GM15510 (cell line): ENCODE measurements around the gene NPAS4.

Experiments used
- POLR2A ChIP-seq: IDR thresholded peaks from 3 replicates; pipeline ENCODE4 v1.6.1; 2011; ENCODE audit warnings: borderline replicate concordance; ENCODE audit not compliant: insufficient read length; ENCODE audit errors: extremely low read depth

The NPAS4 gene

DNA sequence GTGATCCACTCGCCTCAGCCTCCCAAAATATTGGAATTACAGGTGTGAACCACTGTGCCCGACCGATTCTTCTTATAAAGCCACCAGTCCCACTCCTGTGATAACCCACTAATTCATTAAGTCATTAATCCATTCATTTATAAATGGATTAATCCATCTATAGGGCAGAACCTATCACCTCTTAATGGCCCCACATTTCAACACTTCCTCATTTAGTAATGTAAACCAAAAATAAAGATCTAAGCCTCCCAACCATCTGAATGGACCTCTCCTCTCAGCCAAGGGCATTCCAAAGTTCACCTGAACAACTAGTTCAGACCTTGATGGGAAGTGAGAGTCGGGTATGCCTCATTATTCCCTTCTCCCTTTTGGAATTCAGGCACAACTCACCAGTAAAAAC lies 27.7 kb downstream of the NPAS4 start:
- TF ChIP-seq POLR2A = no peak

DNA sequence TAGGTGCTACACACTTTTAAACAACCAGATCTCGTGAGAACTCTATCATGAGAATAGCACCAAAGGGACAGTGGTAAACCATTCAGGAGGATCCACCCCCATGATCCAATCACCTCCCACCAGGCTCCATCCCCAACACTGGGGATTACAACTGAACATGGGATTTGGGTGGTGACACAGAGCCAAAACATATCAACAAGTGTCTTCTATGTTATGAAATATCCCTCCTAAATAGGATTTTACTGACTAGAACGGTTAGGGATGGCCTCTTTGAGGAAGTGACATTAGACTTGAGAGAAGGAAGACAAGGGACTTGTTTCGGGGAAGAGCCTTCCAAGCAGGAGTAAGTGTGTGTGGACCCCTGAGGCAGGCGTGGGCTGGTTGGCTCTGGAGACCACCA lies 29.7 kb downstream of the NPAS4 start:
- no peak for TF ChIP-seq POLR2A

DNA sequence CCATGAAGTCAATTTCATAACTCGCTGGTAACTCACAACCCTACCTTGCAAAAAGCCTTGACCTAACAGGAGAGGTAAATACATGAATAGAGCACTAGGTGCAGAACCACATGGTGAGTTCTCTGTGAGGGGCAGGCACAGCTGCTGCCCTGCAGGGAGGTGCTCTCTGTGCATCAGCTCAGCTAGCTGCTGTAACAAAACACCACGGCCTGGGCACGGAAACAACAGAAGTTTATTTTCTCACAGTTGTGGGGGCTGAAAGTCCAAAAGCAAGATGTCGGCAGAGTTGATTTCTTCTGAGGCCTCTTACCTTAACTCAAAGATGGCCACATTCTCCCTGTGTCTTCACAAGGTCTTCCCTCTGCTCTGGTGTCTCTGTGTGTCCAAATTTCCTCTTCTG lies 30.8 kb downstream of the NPAS4 start:
- no peak for TF ChIP-seq POLR2A

DNA sequence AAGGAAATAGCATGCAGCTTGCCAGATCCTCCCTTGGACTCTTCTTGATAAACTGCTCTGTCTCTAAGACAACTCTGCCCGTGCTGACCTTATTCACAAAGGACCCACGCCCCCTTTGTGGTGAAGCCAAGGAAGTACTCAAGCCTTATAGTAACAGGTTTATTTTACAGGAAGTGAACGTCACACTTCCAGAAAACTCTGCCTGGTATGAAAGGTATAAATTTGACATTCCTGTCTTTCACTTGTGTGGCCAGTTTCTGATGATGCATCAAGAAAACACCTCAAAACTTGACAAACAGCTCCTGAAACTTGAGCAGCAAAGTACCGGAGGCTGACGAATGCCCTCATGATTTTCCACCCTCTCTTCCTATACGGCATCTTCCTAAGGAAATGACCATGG lies 33.4 kb downstream of the NPAS4 start:
- no peak for TF ChIP-seq POLR2A

DNA sequence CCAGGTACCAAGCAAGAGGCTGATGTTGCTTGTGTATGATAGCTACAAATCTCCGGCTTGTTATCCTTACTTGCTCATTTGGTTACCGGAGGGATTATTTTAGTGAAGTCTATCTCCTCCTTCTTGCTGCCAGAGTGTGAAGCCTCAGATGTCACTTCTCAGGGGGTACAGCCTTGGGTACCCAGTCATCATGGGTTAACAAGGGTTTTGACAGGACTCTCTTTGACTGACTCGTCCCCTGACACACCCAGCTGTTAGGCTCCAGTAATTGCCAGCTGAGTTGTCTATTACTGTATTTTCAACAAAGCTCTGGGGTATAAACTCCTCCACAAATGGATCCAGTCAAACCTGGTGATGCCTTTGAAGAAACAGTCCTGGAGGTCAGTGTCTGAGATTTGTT lies 34.0 kb downstream of the NPAS4 start:
- no peak for TF ChIP-seq POLR2A

DNA sequence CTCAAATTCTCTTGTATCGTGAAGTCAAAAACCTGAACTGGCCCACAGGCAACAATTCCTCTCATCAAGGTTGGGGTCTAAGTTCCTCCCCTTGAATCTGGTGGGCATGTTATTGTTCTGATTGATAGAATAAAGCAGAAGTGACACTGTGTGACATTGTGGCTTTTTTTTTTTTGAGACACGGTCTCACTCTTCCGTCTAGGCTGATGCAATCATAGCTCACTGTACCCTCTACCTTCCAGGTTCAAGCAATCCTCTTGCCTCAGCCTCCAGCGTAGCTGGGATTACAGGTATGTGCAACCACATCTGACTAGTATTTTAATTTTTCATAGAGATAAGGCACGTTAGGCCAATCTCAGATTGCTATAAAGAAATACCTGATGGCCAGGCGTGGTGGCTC lies 37.0 kb downstream of the NPAS4 start:
- no peak for TF ChIP-seq POLR2A

DNA sequence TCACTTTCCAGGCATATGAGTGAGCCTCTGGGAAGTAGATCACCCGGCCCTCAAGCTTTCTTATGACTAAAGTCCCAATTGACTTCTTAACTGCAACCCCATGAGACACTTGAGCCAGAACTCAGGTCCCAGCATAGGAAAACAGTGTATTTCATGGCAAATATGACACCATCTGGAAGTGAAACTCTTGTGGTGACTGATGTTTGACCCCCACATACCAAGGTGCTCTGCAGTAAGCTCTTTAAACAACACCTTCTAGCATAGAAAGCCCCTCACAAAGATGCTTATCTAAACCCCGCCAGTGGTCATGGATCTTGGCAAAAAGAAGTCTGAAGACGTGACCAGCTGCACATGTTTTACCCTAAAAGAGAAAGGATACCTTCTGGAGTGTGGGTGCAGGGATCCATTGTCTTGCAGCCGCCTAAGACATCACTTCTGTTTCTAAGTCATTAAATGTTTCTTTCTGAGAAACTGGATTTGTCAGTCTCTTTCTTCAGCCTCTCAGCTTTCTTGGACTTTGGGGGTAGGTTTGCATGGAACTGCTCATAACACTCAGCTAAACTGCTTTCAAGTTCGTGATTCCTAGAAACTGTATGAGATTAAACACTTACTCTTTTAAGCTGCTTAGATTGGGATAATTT lies 38.4 kb downstream of the NPAS4 start:
- TF ChIP-seq POLR2A = no peak

DNA sequence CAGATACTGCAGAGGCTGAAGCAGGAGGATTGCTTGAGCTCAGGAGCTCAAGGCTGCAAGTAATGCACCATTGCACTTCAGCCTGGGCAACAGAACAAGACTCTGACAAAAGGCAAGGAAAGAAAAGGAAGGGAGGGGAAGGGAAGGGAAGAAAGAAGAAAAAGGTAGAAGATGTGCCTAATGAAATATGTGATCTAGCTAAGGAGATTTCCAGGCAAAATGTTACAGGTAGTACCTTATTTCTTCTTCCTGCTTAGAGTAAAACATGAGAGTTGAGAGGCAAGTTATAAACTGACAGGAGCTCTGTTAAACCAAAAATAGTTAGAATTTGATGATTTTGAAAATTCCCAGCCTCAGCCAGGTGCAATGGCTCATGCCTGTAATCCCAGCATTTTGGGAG lies 41.2 kb downstream of the NPAS4 start:
- no peak for TF ChIP-seq POLR2A

DNA sequence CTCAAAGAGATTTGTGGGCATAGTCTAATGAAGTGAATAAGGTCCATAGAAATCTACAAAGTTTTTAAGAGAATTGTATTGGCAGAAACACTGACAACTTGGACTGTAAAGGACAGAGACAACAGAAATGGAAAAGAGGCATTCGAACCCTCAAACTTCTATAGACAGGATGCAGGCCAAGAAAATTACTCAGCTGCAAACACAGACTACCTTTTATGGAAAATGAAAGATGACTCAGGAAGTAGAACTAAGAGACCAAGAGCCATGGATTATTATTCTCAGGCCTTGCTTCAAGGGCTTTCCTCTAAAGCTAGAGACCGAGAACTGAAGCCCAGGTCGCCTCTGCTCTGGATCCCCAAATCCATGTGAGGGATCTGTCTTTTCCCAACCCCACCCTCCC lies 42.1 kb downstream of the NPAS4 start:
- no peak for TF ChIP-seq POLR2A

DNA sequence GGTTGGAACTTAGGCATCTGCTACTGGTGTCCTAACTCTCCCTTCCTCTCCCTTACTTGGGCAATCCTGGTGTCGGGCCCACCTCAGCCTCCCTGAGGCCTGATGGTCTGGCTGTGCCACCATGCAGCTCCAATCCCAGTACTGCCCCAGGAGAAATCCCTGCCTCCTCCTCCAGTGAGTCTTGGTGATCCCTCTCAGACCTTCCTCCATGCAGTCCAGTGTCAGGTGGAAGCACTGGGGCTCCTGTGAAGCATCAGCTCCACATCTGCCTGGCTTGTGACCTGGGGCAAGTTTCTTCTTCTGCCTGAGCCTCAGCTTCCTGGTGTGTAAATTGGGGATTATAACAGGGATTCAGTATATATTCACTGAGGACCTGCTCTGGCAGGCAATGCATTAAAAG lies 44.1 kb downstream of the NPAS4 start:
- no peak for TF ChIP-seq POLR2A

DNA sequence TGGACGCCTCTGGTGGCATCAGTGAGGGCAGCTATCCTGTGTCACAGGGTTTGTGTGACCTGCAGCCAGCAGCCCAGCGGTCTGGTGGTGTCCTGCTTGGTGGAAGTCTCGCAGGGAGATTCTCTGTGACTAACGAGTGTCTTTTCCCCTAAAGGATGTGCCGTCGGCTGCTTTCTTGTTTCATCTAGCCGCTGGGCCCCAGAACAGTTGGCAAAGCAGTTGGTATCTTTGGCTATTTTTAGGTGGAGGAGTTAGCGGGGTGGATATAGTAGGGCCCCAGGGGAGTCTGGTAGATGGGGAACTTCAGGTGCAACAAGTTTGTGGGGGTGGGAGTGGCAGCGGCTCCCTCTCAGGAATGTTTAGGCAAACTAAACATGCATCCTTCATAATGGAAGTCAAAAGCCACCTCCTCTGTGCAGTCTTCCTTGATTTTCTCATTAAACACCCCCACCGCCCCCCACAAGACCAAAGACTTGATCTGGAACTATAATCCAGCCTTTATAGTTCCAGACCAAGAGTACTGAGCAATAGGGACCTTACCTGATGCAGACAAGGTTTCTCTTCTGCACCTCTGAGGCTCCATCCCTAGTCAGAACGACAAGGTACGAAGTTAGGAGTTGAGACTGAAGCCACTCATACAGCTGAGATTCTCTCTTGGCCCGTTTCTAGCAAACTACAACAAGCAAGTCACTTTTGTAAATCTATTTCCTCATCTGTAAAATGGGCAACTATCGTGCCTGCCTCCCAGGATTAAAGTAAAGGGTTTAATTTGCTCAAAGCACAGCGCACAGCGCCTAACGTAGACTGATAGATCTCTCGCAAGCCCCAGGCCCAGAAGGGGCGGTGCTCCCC lies 44.8 kb downstream of the NPAS4 start:
- TF ChIP-seq POLR2A = no peak

DNA sequence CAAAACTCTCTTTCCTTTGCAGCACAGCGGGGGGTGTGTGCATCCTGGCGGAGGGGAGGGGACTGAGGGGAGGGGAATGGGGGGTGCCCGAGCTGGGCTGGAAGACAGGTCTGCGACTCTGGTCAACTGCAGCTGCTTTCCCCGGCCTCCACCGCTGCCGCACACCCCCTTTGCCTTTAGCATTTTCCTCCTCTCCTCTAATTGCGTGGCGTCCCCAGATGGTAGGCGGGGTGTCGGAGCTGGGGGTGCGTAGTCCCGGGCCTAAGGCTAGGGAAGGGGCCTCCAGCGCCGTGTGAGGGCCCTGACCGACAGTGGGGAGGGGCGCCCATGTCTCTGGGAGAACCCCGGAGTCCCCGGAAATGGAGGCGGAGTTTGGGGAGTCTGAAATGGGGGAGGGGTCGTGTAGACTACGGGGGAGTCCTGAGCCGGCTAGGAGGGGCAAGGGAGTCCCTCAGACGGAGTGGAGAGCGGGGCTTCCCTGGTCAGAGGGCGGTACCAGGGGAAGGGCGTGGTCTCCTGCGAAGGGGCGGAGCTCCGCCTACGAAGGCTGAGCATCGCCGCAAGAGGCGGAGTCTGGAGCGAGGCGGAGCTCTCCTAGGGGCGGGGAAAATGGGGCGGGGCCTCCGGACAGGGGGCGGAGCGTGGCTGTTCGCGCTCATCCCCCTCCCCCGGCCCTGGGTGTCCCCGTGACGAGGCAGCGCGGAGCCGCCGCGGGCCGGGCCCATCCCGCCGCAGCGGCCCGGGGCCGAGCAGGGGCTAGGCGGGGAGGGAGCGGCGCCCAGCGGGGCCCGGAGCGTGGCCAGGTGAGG lies 45.6 kb downstream of the NPAS4 start, which contains the start of gene PELI3:
TSS of gene PELI3 (plus strand) at position 681 of the 809 bp plus-strand sequence. CDS start 1,224 bp downstream, outside the sequence.
- TF ChIP-seq POLR2A = peak; percentile 34

DNA sequence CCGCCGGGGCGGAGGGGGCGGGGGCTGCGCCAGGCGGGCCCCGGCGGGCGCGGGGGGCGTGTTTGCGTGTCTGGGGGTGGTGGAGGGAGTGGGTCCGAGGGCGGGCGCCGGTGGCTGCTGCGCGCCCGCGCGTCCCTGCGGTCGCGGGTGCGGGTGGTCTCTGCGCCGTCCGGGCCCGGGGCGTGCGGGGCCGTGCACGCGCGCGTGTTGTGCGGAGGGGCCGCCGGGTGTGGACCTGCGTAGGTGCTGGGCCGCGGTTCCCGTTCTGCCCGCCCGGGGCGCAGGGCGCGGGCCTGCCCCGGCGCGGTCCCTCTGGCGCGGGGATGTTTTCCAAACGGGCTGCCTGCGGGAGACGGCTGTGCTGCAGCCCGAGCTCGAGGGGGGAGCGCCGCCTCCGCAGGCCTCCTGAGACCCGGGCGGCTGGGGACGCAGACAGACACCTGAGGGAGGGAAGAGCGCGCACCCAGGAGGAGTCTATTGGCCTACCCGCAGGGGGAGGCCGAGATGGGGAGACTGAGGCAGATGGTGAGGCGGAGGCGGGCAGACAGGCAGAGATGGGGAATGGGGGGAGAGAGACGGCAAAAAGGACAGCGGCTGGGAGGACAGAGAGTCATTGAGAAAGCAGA lies 46.3 kb downstream of the NPAS4 start:
- TF ChIP-seq POLR2A = no peak

DNA sequence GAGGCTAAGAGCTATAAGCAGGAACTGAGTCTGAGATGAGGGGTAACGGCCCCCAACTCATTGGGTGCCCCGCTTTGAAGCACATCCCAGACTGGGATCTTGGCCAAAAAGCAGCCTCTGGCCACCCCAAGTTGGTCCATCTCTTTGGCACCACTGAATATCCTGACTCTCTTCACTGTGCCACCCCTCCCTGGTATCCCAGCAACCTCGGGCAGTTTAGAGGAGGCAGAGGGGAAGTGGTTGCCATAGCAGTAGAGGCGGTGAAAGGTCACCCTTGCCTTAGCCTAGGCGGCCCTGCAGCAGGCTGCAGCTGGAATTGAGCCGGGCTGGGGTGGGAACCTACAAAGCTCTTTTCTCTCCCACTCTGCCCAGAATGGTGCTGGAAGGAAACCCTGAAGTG lies 46.9 kb downstream of the NPAS4 start:
- TF ChIP-seq POLR2A = no peak

DNA sequence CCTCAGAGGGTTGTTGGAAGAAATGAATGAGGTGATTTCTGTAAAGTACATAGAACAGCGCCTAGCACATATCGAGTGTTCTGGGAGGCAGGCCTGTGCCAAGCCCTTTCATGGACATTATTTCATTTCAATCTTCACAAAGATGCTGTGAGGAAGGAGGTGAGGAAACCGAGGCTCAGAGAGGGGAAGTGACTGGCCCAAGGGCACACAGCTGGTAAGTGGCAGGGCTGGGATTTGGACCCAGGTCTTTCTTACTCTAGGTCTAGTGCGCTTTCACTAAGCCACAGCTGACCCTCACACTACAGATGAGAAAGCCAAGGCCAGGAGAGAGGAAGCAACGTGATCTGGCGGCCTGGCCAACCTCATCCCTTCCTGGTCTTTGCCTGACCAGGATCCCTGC lies 47.9 kb downstream of the NPAS4 start:
- no peak for TF ChIP-seq POLR2A

DNA sequence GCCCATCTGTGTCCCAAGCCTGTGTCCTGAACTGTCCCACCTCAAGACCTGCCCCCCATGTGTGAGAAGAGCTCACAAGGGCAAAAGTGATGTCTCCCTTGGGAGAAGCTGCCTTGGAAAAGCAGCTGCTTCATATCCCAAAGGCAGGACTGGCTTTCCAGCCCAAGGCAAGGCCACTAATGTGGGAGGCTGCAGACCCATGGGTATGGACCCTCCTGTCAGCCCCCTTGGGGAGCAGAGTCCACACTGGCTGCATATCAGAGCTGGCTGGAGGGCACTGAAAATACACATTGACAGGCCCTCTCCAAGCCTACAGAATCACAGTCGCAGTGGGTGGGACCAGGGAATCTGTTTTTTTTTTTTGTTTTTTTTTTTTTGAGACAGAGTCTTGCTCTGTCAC lies 48.6 kb downstream of the NPAS4 start:
- TF ChIP-seq POLR2A = no peak

DNA sequence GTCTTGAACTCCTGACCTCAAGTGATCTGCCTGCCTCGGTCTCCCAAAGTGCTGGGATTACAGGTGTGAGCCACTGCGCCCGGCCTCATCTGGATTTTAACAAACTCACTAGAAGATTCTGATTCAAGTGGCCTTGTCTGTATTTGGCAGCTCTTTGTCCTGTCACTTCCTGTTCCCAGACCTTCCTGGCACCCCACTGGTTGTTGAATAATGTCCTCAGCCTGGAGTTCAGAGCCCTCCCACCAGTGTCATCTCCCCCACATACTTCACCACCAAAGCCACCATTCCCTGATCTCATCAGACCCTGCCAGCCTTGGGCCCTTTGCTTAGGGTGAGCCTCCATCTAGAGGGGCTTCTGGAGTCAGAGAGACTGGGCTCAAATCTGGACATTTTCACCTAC lies 49.2 kb downstream of the NPAS4 start:
- no peak for TF ChIP-seq POLR2A
